Thyroid gland (tissue), 4 donors: Measurements from ENCODE around the gene GUSB. TPM values are rescaled to one million over a fixed set of nuclear protein-coding genes. Genes with fewer than 3 reads are reported as not detected.
"Not testable (repeated sequence)": the region's sequence is repeated elsewhere in the genome, so short reads cannot be mapped to it uniquely, and the experiment has no call there.

Source experiments
- DNase-seq, 2 donors: peaks; one replicate each; pipeline ENCODE4 v3.0.0-alpha.2; 2019
- H3K27ac ChIP-seq, 3 donors: fragments of 200-600 bp; sonication (generic); 1 replicate in 2 of 3; 2 replicates in 1 of 3; pipeline ENCODE4 v1.5.1; 2016 to 2019; ENCODE audit warnings: mild to moderate bottlenecking in 1 of 3, moderate library complexity in 1 of 3
- H3K27me3 ChIP-seq: fragments of 200-600 bp; sonication (generic); one replicate; pipeline ENCODE4 v1.5.1; 2019
- H3K36me3 ChIP-seq, 2 donors: fragments of 200-600 bp; sonication (generic); one replicate each; pipeline ENCODE4 v1.5.1; 2016 to 2019
- H3K4me1 ChIP-seq, 2 donors: fragments of 200-600 bp; sonication (generic); one replicate each; pipeline ENCODE4 v1.5.1; 2017 to 2019
- H3K4me3 ChIP-seq, 3 donors: fragments of 200-600 bp; sonication (generic); replicated peaks in 1 of 3; 1 replicate in 2 of 3; 2 replicates in 1 of 3; pipeline ENCODE4 v1.5.1; 2016; ENCODE audit warnings: mild to moderate bottlenecking in 1 of 3
- H3K9me3 ChIP-seq: fragments of 200-600 bp; sonication (generic); one replicate; pipeline ENCODE4 v1.5.1; 2017
- POLR2A ChIP-seq, 2 donors: fragments of 450-650 bp; IDR thresholded peaks; one replicate each; pipeline ENCODE4 v1.6.1; 2017; ENCODE audit warnings: antibody characterized with exemption in 2 of 2, mild to moderate bottlenecking in 2 of 2, moderate library complexity in 1 of 2
- WGBS, 2 donors: methylation state at CpG; one replicate each; pipeline ENCODE4 v1.1.5; 2017; 5-methylcytosine and 5-hydroxymethylcytosine counted together
- intact Hi-C: fragments of 100-400 bp; cut with DNase I; formaldehyde crosslinking; loops from one replicate; pipeline ENCODE4 v1.15.1; 2023
- total RNA-seq, 4 donors: library from RNA; depleted of rRNA; stranded (reverse); fragments of >200 nt; gene quantifications; one replicate each; pipeline ENCODE4 v1.2.3, GENCODE V29; 2016
- TF ChIP-seq, protein P1 (sequence below), 6 experiments: fragments of 200-600 bp in 3 of 6; fragments of 450-650 bp in 3 of 6; sonication (generic) in 3 of 6; IDR thresholded peaks; one replicate each; pipeline ENCODE4 v1.5.1; 2016 to 2019; ENCODE audit warnings: antibody characterized with exemption in 6 of 6, mild to moderate bottlenecking in 2 of 6, inconsistent platforms in 1 of 6, moderate library complexity in 1 of 6

The GUSB gene
- total RNA-seq: 10 to 100 TPM; 30.1 to 51.5 (median 37.6) TPM

DNA sequence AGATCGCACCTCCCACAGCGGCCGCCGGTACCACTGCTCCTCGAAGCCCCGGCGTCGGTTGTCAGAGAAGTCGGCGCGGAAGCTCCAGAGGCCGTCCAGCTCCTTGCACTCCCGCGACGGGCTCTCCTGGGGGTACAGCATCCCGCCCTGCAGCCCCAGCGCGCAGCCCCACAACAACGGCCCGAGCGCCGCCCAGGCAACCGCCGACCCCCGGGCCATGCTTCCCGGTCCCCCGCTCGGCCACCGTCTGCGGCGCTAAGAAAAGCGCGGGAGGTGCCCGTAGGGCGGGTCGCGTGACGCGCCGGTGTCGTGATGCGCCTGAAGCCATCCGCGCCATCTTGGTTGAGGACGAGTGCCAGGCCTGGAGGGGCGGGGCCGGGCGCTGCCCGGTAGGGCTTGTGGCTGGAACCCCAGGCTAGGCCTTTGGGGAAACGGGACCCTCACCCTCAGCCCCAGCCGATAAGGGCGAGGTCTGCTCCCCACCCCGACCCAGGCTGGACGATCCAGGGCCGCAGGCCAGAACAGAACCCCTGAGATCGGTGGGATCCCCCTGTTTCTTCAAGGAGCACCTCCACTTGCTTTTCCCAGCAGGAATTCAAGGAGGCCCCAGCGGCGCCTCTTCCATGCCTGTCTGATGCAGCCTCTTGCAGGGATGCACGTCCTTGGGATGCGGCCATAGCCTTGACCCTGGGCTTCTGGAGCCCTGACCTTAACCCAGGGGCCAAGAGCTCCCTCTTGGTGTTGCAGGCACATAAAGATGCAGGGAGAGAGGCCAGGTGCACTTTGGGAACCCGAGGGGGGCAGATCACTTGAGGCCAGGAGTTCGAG lies at the start of gene GUSB:
GUSB (minus strand) TSS at position 249 of the 828 bp plus-strand sequence; CDS start at position 219, 30 bp downstream.
- intact Hi-C loops: loop anchor here (5.0 kb wide), 1 partner anchor 110 kb away; the partner anchor contains the start of gene VKORC1L1
- peak; percentile 91 to 92 for DNase-seq
- 30 to 57% methylated on average over 3 to 6 of the region's 62 CpGs for WGBS, 2 donors
- H3K27me3 ChIP-seq: no peaks in the 10 kb centered on the region
- H3K9me3 ChIP-seq: no peaks in the 10 kb centered on the region
- H3K4me3 ChIP-seq: peak within 1 kb of the TSS; percentile 29 to 93 (median 80)
- peaks cover 0 to 5% of the 10 kb centered on the region in 2 donors for H3K36me3 ChIP-seq
- TF ChIP-seq, protein P1, sequence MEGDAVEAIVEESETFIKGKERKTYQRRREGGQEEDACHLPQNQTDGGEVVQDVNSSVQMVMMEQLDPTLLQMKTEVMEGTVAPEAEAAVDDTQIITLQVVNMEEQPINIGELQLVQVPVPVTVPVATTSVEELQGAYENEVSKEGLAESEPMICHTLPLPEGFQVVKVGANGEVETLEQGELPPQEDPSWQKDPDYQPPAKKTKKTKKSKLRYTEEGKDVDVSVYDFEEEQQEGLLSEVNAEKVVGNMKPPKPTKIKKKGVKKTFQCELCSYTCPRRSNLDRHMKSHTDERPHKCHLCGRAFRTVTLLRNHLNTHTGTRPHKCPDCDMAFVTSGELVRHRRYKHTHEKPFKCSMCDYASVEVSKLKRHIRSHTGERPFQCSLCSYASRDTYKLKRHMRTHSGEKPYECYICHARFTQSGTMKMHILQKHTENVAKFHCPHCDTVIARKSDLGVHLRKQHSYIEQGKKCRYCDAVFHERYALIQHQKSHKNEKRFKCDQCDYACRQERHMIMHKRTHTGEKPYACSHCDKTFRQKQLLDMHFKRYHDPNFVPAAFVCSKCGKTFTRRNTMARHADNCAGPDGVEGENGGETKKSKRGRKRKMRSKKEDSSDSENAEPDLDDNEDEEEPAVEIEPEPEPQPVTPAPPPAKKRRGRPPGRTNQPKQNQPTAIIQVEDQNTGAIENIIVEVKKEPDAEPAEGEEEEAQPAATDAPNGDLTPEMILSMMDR (IDR thresholded peaks at IDR 0.05): no peak
- peak in 1 of 2 donors; percentile 81 for TF ChIP-seq POLR2A (IDR thresholded peaks at IDR 0.05)
- peaks cover 12 to 20% of the 10 kb centered on the region in 2 donors for H3K4me1 ChIP-seq
- H3K27ac ChIP-seq: peak within 1 kb of the TSS; percentile 70 to 94 (median 72)

DNA sequence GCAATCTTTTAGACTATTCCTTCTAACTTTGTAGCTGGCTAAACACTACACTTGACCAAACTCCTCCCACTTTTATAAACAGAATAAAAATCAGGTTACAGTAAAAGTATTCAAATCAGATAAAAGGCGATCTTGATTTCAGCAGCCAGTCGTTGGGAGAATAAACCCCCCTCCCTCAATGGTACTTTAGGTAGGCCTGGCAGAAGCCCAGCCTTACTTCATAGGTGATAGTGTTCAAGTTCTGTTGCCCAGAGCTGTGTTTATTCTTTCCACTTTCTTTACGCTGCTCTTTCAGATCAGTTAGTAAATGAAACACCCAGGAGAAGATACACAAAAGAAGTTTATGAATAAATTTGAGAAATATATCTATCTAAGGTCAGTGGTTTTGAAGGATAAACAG lies 46.3 kb upstream of the GUSB start:
- H3K27ac ChIP-seq: peak overlapping the region in 2 of 3 donors; percentile 12 to 63
- DNase-seq, H3K27me3 ChIP-seq, intact Hi-C loops, H3K4me3 ChIP-seq, H3K36me3 ChIP-seq, H3K9me3 ChIP-seq: not testable (repeated sequence)
- H3K4me1 ChIP-seq: peaks cover 16 to 26% of the 10 kb centered on the region in 2 donors
- WGBS, 2 donors: 16 to 22% methylated on average over 3 of the region's 3 CpGs

- Histone ChIP-seq H3K36me3 (no peaks in the 10 kb centered on the region), H3K27me3 (no peaks in the 10 kb centered on the region), H3K4me3 (no peak overlapping the region), H3K9me3 (no peaks in the 10 kb centered on the region), H3K27ac (no peak overlapping the region), H3K4me1 (no peaks in the 10 kb centered on the region)
- WGBS, 2 donors: 57 to 67% methylated on average over 4 of the region's 4 CpGs
- intact Hi-C loops: no loop called here
- DNase-seq: no peak
- TF ChIP-seq, protein P1 (IDR thresholded peaks at IDR 0.05): no peak
- no peak for TF ChIP-seq POLR2A (IDR thresholded peaks at IDR 0.05)
Measured at GRCh38 chr7:66016131-66016461, 34.1 kb upstream of the GUSB start.

DNA sequence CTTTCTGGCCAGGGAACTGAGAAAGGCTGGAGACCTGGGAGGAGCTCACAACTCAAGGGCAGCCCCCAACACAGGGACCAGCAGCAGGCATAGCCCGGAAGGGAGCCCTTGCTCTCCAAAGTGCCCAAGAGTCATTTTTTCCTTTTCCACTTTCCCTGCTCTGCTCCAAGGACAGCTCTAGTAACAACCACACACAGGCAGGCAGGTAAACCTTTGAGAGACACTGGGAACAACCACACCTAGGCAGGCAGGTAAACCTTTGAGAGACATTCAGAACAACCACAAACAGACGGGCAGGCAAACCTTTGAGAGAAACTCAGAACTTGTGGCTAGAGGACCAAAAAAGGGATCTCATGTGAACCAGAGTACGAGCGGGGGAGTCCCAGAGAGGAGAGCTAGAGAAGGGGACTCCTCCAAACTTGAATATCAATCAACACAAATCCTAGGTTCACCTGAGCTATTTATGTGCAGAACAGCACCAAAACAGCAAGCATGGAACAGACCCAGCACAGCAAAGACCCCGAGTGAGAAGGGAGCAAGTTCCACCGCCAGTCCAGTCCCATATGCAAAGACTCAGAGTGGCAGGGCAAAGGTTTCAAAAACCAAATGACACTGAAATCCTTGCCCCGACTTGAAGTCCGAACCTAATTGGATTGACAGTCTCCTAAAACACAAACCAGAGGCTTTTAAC lies 33.6 kb upstream of the GUSB start:
- no peak overlapping the region for H3K4me3 ChIP-seq
- no peaks in the 10 kb centered on the region for H3K4me1 ChIP-seq
- no peaks in the 10 kb centered on the region for H3K27me3 ChIP-seq
- TF ChIP-seq, protein P1 (IDR thresholded peaks at IDR 0.05): no peak
- TF ChIP-seq POLR2A (IDR thresholded peaks at IDR 0.05): no peak
- intact Hi-C loops: no loop called here
- WGBS, 2 donors: 81 to 88% methylated on average over 8 of the region's 8 CpGs
- H3K27ac ChIP-seq: no peak overlapping the region
- H3K9me3 ChIP-seq: no peaks in the 10 kb centered on the region
- no peaks in the 10 kb centered on the region for H3K36me3 ChIP-seq
- DNase-seq: no peak

DNA sequence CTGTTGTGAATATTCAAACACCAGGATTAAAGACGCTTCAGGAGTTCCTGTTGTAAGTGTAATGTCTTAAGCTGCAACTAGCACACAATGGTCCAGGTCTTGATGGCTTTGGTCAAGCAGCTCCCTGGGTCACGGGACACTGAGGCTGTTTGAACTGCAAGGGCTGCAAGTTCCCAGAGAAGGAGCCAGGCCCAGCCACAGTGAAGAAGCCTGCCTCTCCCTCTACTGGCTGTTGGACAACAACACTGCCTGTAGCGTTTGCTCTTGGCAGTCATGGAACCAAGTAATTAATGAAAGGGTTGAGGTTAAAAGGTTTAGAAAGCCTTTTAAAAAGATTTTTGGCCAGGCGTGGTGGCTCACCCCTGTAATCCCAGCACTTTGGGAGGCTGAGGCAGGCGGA lies 31.9 kb upstream of the GUSB start:
- 58 to 61% methylated on average over 5 of the region's 5 CpGs for WGBS, 2 donors
- Histone ChIP-seq H3K27me3 (no peaks in the 10 kb centered on the region), H3K36me3 (no peaks in the 10 kb centered on the region), H3K4me1 (no peaks in the 10 kb centered on the region), H3K9me3 (no peaks in the 10 kb centered on the region), H3K27ac (no peak overlapping the region), H3K4me3 (no peak overlapping the region)
- TF ChIP-seq POLR2A (IDR thresholded peaks at IDR 0.05): no peak
- TF ChIP-seq, protein P1 (IDR thresholded peaks at IDR 0.05): peak in 2 of 6 experiments; percentile 41 to 47
- intact Hi-C loops: no loop called here
- peak; percentile 73 to 78 for DNase-seq
